B cell (primary cell): ENCODE results near the gene IL20RB. TPM values are rescaled to one million over a fixed set of nuclear protein-coding genes. Genes with fewer than 3 reads are reported as not detected.

Source experiments
- ATAC-seq: fragments of 200-7000 bp; cut with Tn5 transposase; one replicate; pipeline ENCODE4 v1.10.0; 2021; ENCODE audit warnings: low read depth, mild to moderate bottlenecking, moderate number of reproducible peaks, moderate library complexity
- CTCF ChIA-PET: fragments of 350-600 bp; sonication (Branson Sonifier 250); formaldehyde crosslinking; loops from one replicate; lab custom pipeline; 2021; ENCODE audit warnings: antibody characterized with exemption, inconsistent platforms; lab: Charles Lee
- POLR2A ChIA-PET: fragments of 350-600 bp; sonication (Branson Sonifier 250); formaldehyde crosslinking; loops from one replicate; lab custom pipeline; 2021; ENCODE audit warnings: antibody characterized with exemption; lab: Charles Lee
- DNase-seq: peaks from one replicate; pipeline ENCODE4 v3.0.0; 2013
- H2AFZ ChIP-seq: 2 replicates; pipeline ENCODE4 v1.6.1; 2012; ENCODE audit warnings: mild to moderate bottlenecking, low read depth, low read length; ENCODE audit not compliant: insufficient read depth, poor library complexity, severe bottlenecking
- H3K27ac ChIP-seq, 2 donors: 1 replicate in 1 of 2; 2 replicates in 1 of 2; pipeline ENCODE4 v1.5.1; 2012 to 2013; ENCODE audit warnings: low read length in 2 of 2, mild to moderate bottlenecking in 2 of 2, moderate library complexity in 1 of 2
- H3K27me3 ChIP-seq, 4 experiments: fragments of 200-600 bp in 1 of 4; sonication (generic) in 1 of 4; replicated peaks in 1 of 4; 1 replicate in 2 of 4; 2 replicates in 2 of 4; pipeline versions ENCODE4 v1.6.1 to v1.7.0; 2013 to 2016; ENCODE audit warnings: low read length in 3 of 4, mild to moderate bottlenecking in 2 of 4, mixed read lengths in 1 of 4, moderate library complexity in 1 of 4; ENCODE audit not compliant: insufficient read depth in 4 of 4, control insufficient read depth in 3 of 4; ENCODE audit errors: control extremely low read depth in 1 of 4
- H3K36me3 ChIP-seq, 2 experiments: replicated peaks in 1 of 2; 1 replicate in 1 of 2; 2 replicates in 1 of 2; pipeline versions ENCODE4 v1.6.1 to v1.7.1; 2013; ENCODE audit warnings: low read length in 1 of 2; ENCODE audit not compliant: insufficient read depth in 2 of 2, control insufficient read depth in 1 of 2; ENCODE audit errors: control extremely low read depth in 1 of 2, extremely low read depth in 1 of 2
- H3K4me1 ChIP-seq, 2 donors: fragments of 200-600 bp in 1 of 2; sonication (generic) in 1 of 2; 1 replicate in 1 of 2; 2 replicates in 1 of 2; pipeline versions ENCODE4 v1.5.1 to v1.6.1; 2013 to 2017; ENCODE audit warnings: low read length in 2 of 2; ENCODE audit not compliant: control insufficient read depth in 2 of 2, insufficient read depth in 2 of 2
- H3K4me2 ChIP-seq: replicated peaks from 2 replicates; pipeline ENCODE3; 2012; ENCODE audit warnings: mild to moderate bottlenecking, low read depth, low read length; ENCODE audit not compliant: poor library complexity, severe bottlenecking
- H3K4me3 ChIP-seq, 5 experiments: fragments of 200-600 bp in 1 of 5; sonication (generic) in 1 of 5; 1 replicate in 3 of 5; 2 replicates in 2 of 5; pipeline versions ENCODE4 v1.5.1 to v1.7.0; 2011 to 2016; ENCODE audit warnings: low read length in 4 of 5, mild to moderate bottlenecking in 4 of 5, low read depth in 2 of 5, control low read depth in 1 of 5, moderate library complexity in 1 of 5; ENCODE audit not compliant: insufficient read depth in 1 of 5; ENCODE audit errors: control extremely low read depth in 1 of 5, extremely low read depth in 1 of 5
- H3K79me2 ChIP-seq: fragments of 200-600 bp; sonication (generic); one replicate; pipeline ENCODE4 v1.6.0; 2016; ENCODE audit warnings: low read length; ENCODE audit not compliant: control insufficient read depth, insufficient read depth
- H3K9ac ChIP-seq: fragments of 200-600 bp; sonication (generic); 2 replicates; pipeline ENCODE4 v1.6.1; 2017; ENCODE audit warnings: mild to moderate bottlenecking, low read length, moderate library complexity
- H3K9me3 ChIP-seq, 3 donors: one replicate each; pipeline versions ENCODE4 v1.6.1 to v1.7.1; 2013; ENCODE audit warnings: low read length in 2 of 3; ENCODE audit not compliant: control insufficient read depth in 2 of 3, insufficient read depth in 1 of 3; ENCODE audit errors: control extremely low read depth in 1 of 3
- H4K20me1 ChIP-seq: 2 replicates; pipeline ENCODE4 v1.6.0; 2012; ENCODE audit warnings: mild to moderate bottlenecking, low read length; ENCODE audit not compliant: insufficient read depth, control insufficient read depth, poor library complexity, severe bottlenecking
- H3K27ac Mint-ChIP-seq: one replicate; pipeline ENCODE4 v1.8.0; 2021; ENCODE audit warnings: mixed read lengths
- H3K27me3 Mint-ChIP-seq: one replicate; pipeline ENCODE4 v1.8.0; 2021; ENCODE audit warnings: mixed read lengths
- H3K4me1 Mint-ChIP-seq: one replicate; pipeline ENCODE4 v1.8.0; 2021; ENCODE audit warnings: mixed read lengths
- H3K4me3 Mint-ChIP-seq: one replicate; pipeline ENCODE4 v1.8.0; 2021; ENCODE audit warnings: mixed read lengths
- H3K9me3 Mint-ChIP-seq: one replicate; pipeline ENCODE4 v1.8.0; 2022; ENCODE audit warnings: mixed read lengths; ENCODE audit not compliant: insufficient read depth
- EZH2 ChIP-seq: IDR thresholded peaks from 2 replicates; pipeline ENCODE4 v1.6.1; 2012; ENCODE audit warnings: borderline replicate concordance, low read depth, mild to moderate bottlenecking, moderate library complexity, low read length; ENCODE audit not compliant: insufficient read depth, poor library complexity, severe bottlenecking
- whole genome bisulfite sequencing: methylation state at CpG from one replicate; pipeline ENCODE4 v1.1.5; 2013; ENCODE audit warnings: missing lambda C conversion rate; ENCODE audit not compliant: insufficient coverage; 5-methylcytosine and 5-hydroxymethylcytosine counted together
- intact Hi-C: fragments of 100-400 bp; cut with micrococcal nuclease; formaldehyde crosslinking; loops from one replicate; pipeline ENCODE4 v1.10.0; 2022
- polyA plus RNA-seq: library from polyadenylated mRNA; depleted of rRNA; stranded (reverse); fragments of >200 nt; gene quantifications from 2 replicates; pipeline ENCODE4 v1.2.3, GENCODE V29; 2012
- total RNA-seq, 2 donors: library from RNA; stranded (reverse); fragments of 120-200 nt in 1 of 2; gene quantifications; 1 replicate in 1 of 2; 2 replicates in 1 of 2; pipeline versions ENCODE4 v1.2.3 to v1.2.4, GENCODE V29; 2013 to 2022
- TF ChIP-seq, protein P1 (sequence below): fragments of 200-600 bp; IDR thresholded peaks from one replicate; pipeline ENCODE4 v1.8.0; 2022; ENCODE audit warnings: antibody characterized with exemption, mild to moderate bottlenecking

IL20RB gene
- total and polyA plus RNA-seq, 2 donors (not counting 1 experiment from before 2014, with no cell fraction given): 0.22 to 0.84 TPM

DNA sequence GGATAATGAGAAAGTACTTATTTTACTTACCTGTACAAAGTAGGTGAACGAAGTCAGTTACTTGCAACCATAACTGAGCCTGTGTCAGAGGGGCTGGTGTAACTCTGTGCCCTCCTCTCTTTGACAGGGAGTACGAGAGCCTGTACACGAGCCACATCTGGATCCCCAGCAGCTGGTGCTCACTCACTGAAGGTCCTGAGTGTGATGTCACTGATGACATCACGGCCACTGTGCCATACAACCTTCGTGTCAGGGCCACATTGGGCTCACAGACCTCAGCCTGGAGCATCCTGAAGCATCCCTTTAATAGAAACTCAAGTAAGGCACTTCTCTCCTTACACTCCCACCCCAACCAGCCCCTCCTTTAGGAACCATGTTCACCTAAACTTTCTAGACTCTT is 24.2 kb downstream of the IL20RB start:
- Mint-ChIP-seq H3K9me3 (no peaks in the 10 kb centered on the region), H3K4me1 (no peaks in the 10 kb centered on the region), H3K27ac (no peak overlapping the region), H3K27me3 (no peaks in the 10 kb centered on the region), H3K4me3 (no peak overlapping the region)
- POLR2A ChIA-PET: no interaction called here
- intact Hi-C loops: no loop called here
- no peak overlapping the region for H3K27ac ChIP-seq
- no peak for ATAC-seq
- H3K4me2 ChIP-seq: no peak overlapping the region
- no peaks in the 10 kb centered on the region for H3K9me3 ChIP-seq
- no peaks in the 10 kb centered on the region for H3K36me3 ChIP-seq
- no peak for DNase-seq
- no peak overlapping the region for H3K9ac ChIP-seq
- H4K20me1 ChIP-seq: no peaks in the 10 kb centered on the region
- 95% methylated on average over 4 of the region's 5 CpGs for WGBS
- no peak overlapping the region for H3K4me3 ChIP-seq
- CTCF ChIA-PET: interaction anchor here (1.8 kb wide), 1 partner anchor 32 kb away, joined by 5 read pairs; no protein-coding TSS in a partner anchor
- no peaks in the 10 kb centered on the region for H3K4me1 ChIP-seq
- H2AFZ ChIP-seq: no peak overlapping the region
- TF ChIP-seq, protein P1, sequence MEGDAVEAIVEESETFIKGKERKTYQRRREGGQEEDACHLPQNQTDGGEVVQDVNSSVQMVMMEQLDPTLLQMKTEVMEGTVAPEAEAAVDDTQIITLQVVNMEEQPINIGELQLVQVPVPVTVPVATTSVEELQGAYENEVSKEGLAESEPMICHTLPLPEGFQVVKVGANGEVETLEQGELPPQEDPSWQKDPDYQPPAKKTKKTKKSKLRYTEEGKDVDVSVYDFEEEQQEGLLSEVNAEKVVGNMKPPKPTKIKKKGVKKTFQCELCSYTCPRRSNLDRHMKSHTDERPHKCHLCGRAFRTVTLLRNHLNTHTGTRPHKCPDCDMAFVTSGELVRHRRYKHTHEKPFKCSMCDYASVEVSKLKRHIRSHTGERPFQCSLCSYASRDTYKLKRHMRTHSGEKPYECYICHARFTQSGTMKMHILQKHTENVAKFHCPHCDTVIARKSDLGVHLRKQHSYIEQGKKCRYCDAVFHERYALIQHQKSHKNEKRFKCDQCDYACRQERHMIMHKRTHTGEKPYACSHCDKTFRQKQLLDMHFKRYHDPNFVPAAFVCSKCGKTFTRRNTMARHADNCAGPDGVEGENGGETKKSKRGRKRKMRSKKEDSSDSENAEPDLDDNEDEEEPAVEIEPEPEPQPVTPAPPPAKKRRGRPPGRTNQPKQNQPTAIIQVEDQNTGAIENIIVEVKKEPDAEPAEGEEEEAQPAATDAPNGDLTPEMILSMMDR: no peak
- TF ChIP-seq EZH2: no peak
- no peaks in the 10 kb centered on the region for H3K79me2 ChIP-seq
- H3K27me3 ChIP-seq: no peaks in the 10 kb centered on the region

DNA sequence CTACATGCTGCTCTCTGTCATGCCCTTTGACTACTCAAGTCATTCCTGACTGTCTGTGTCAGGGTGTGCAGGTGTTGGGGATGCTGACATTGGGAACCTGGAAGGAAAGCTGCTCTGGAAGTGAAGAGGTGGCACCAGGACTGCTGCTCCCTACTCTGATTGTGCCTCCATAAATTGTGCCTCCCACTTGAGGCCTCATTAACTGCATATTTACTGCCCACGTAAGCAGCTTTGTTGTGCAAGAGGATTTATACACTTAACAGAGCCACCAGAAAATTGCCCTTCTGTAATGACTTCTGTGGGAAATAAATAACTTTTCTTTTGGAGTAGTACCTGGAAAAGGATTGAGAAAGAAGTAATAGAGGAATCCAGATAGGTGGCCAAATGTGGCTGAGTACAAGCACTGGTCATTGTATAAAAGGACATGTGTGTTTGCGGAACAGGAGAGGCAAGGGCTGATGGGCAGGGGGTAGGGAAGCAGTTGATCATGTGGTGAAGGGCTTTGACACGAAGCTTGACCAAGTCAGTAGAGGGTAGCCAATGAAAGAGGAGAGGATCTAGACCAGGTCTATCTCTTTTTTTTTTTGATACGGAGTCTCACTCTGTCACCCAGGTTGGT is 24.8 kb downstream of the IL20RB start:
- DNase-seq: no peak
- CTCF ChIA-PET: interaction anchor here (1.8 kb wide), 1 partner anchor 31 kb away, joined by 5 read pairs; no protein-coding TSS in a partner anchor
- Histone ChIP-seq H3K27ac (no peak overlapping the region), H3K27me3 (no peaks in the 10 kb centered on the region), H2AFZ (no peak overlapping the region), H3K79me2 (no peaks in the 10 kb centered on the region), H3K9me3 (no peaks in the 10 kb centered on the region), H3K4me1 (no peaks in the 10 kb centered on the region), H3K9ac (no peak overlapping the region), H3K36me3 (no peaks in the 10 kb centered on the region), H4K20me1 (no peaks in the 10 kb centered on the region), H3K4me3 (no peak overlapping the region), H3K4me2 (no peak overlapping the region)
- no peaks in the 10 kb centered on the region for H3K4me1 Mint-ChIP-seq
- H3K27me3 Mint-ChIP-seq: no peaks in the 10 kb centered on the region
- ATAC-seq: no peak
- no peak for TF ChIP-seq EZH2
- POLR2A ChIA-PET: no interaction called here
- 95% methylated on average over 2 of the region's 4 CpGs for WGBS
- no peak overlapping the region for H3K27ac Mint-ChIP-seq
- no peak overlapping the region for H3K4me3 Mint-ChIP-seq
- intact Hi-C loops: no loop called here
- H3K9me3 Mint-ChIP-seq: no peaks in the 10 kb centered on the region
